ENCODE measurements around the gene PPP2R2C.

PPP2R2C gene

GRCh38 chr4:6369035-6369434 lies 103.4 kb downstream of the PPP2R2C start:
- H3K27me3 ChIP-seq (ENCODE audit: insufficient read depth, low read length), result peaks cover 85% of the 10 kb centered on the region
- no peaks in the 10 kb centered on the region for H3K4me1 ChIP-seq (ENCODE audit: control insufficient read depth, insufficient read depth, low read length, unreplicated experiment)
- H3K4me3 ChIP-seq (ENCODE audit: low read depth, low read length), result no peak overlapping the region
- H3K79me2 ChIP-seq (ENCODE audit: control insufficient read depth, insufficient read depth, low read length, unreplicated experiment), result no peaks in the 10 kb centered on the region
- H2AFZ ChIP-seq (ENCODE audit: low read length, unreplicated experiment), result no peak overlapping the region
- H3K36me3 ChIP-seq (ENCODE audit: insufficient read depth, low read length), result no peaks in the 10 kb centered on the region
- H3K27ac ChIP-seq (ENCODE audit: low read depth, low read length), result no peak overlapping the region

- Histone ChIP-seq H3K36me3 (ENCODE audit: insufficient read depth, low read length) (no peaks in the 10 kb centered on the region), H3K27me3 (ENCODE audit: insufficient read depth, low read length) (peaks cover 86% of the 10 kb centered on the region), H2AFZ (ENCODE audit: low read length, unreplicated experiment) (no peak overlapping the region), H3K4me1 (ENCODE audit: control insufficient read depth, insufficient read depth, low read length, unreplicated experiment) (no peaks in the 10 kb centered on the region), H3K27ac (ENCODE audit: low read depth, low read length) (no peak overlapping the region), H3K79me2 (ENCODE audit: control insufficient read depth, insufficient read depth, low read length, unreplicated experiment) (no peaks in the 10 kb centered on the region), H3K4me3 (ENCODE audit: low read depth, low read length) (no peak overlapping the region)
Observed at GRCh38 chr4:6368601-6369000, 103.8 kb downstream of the PPP2R2C start.

DNA sequence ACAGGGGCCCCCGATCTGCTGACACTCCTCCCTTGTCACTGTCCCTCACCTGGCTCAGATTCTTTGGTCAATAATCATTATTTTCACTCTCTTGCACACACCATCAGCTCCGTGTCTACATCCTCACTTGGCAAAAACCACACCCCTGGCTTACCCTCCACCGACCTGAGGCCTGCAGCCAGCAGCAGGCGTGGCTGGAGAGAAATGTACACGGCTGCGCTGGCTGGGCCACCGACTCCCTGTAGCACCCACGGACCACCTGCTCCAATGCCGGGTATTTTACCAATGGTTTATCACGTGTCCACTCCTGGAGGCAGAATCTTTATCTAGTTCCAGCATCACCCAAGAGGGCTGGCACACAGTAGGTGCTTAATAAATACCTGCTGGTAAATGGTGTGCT lies 104.3 kb downstream of the PPP2R2C start:
- Histone ChIP-seq H3K27ac (ENCODE audit: low read depth, low read length) (no peak overlapping the region), H3K79me2 (ENCODE audit: control insufficient read depth, insufficient read depth, low read length, unreplicated experiment) (no peaks in the 10 kb centered on the region), H3K36me3 (ENCODE audit: insufficient read depth, low read length) (no peaks in the 10 kb centered on the region), H3K4me1 (ENCODE audit: control insufficient read depth, insufficient read depth, low read length, unreplicated experiment) (no peaks in the 10 kb centered on the region), H2AFZ (ENCODE audit: low read length, unreplicated experiment) (no peak overlapping the region), H3K27me3 (ENCODE audit: insufficient read depth, low read length) (peaks cover 84% of the 10 kb centered on the region), H3K4me3 (ENCODE audit: low read depth, low read length) (no peak overlapping the region)

- H3K79me2 ChIP-seq (ENCODE audit: control insufficient read depth, insufficient read depth, low read length, unreplicated experiment), result no peaks in the 10 kb centered on the region
- H3K27ac ChIP-seq (ENCODE audit: low read depth, low read length), result no peak overlapping the region
- H3K4me1 ChIP-seq (ENCODE audit: control insufficient read depth, insufficient read depth, low read length, unreplicated experiment), result no peaks in the 10 kb centered on the region
- no peak overlapping the region for H3K4me3 ChIP-seq (ENCODE audit: low read depth, low read length)
- peaks cover 87% of the 10 kb centered on the region for H3K27me3 ChIP-seq (ENCODE audit: insufficient read depth, low read length)
- no peak overlapping the region for H2AFZ ChIP-seq (ENCODE audit: low read length, unreplicated experiment)
- no peaks in the 10 kb centered on the region for H3K36me3 ChIP-seq (ENCODE audit: insufficient read depth, low read length)
Observed at GRCh38 chr4:6367371-6367851, 105.0 kb downstream of the PPP2R2C start.

- no peak overlapping the region for H3K4me3 ChIP-seq (ENCODE audit: low read depth, low read length)
- H3K4me1 ChIP-seq (ENCODE audit: control insufficient read depth, insufficient read depth, low read length, unreplicated experiment), result no peaks in the 10 kb centered on the region
- H2AFZ ChIP-seq (ENCODE audit: low read length, unreplicated experiment), result no peak overlapping the region
- H3K27ac ChIP-seq (ENCODE audit: low read depth, low read length), result no peak overlapping the region
- no peaks in the 10 kb centered on the region for H3K36me3 ChIP-seq (ENCODE audit: insufficient read depth, low read length)
- peaks cover 96% of the 10 kb centered on the region for H3K27me3 ChIP-seq (ENCODE audit: insufficient read depth, low read length)
- no peaks in the 10 kb centered on the region for H3K79me2 ChIP-seq (ENCODE audit: control insufficient read depth, insufficient read depth, low read length, unreplicated experiment)
Observed at GRCh38 chr4:6366581-6366980, 105.8 kb downstream of the PPP2R2C start.

GRCh38 chr4:6365545-6366086 lies 106.8 kb downstream of the PPP2R2C start:
- Histone ChIP-seq H3K36me3 (ENCODE audit: insufficient read depth, low read length) (no peaks in the 10 kb centered on the region), H3K4me3 (ENCODE audit: low read depth, low read length) (no peak overlapping the region), H3K27me3 (ENCODE audit: insufficient read depth, low read length) (peaks cover 97% of the 10 kb centered on the region), H3K27ac (ENCODE audit: low read depth, low read length) (no peak overlapping the region), H3K79me2 (ENCODE audit: control insufficient read depth, insufficient read depth, low read length, unreplicated experiment) (no peaks in the 10 kb centered on the region), H3K4me1 (ENCODE audit: control insufficient read depth, insufficient read depth, low read length, unreplicated experiment) (no peaks in the 10 kb centered on the region), H2AFZ (ENCODE audit: low read length, unreplicated experiment) (no peak overlapping the region)

DNA sequence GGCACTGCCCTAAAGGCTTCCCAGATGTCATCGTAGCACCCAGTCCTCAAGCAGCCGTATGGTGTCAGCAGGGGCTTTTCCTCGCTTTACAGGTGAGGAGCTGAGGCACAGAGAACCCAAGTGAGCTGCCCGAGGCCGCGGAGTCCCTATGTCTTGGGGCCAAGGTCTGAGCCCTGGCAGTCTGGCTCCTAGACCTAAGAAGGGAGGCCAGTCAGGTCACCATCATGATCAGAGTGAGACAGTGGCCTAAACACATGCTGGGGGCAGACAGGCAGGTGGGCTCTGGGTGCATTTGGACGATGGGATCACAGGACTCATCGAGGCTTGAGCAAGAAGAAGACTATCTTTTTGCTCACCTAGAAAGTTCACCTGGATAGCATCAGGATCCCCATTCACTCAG lies 107.8 kb downstream of the PPP2R2C start:
- Histone ChIP-seq H2AFZ (ENCODE audit: low read length, unreplicated experiment) (no peak overlapping the region), H3K27me3 (ENCODE audit: insufficient read depth, low read length) (peaks cover 97% of the 10 kb centered on the region), H3K4me3 (ENCODE audit: low read depth, low read length) (no peak overlapping the region), H3K36me3 (ENCODE audit: insufficient read depth, low read length) (no peaks in the 10 kb centered on the region), H3K4me1 (ENCODE audit: control insufficient read depth, insufficient read depth, low read length, unreplicated experiment) (no peaks in the 10 kb centered on the region), H3K27ac (ENCODE audit: low read depth, low read length) (no peak overlapping the region), H3K79me2 (ENCODE audit: control insufficient read depth, insufficient read depth, low read length, unreplicated experiment) (no peaks in the 10 kb centered on the region)

DNA sequence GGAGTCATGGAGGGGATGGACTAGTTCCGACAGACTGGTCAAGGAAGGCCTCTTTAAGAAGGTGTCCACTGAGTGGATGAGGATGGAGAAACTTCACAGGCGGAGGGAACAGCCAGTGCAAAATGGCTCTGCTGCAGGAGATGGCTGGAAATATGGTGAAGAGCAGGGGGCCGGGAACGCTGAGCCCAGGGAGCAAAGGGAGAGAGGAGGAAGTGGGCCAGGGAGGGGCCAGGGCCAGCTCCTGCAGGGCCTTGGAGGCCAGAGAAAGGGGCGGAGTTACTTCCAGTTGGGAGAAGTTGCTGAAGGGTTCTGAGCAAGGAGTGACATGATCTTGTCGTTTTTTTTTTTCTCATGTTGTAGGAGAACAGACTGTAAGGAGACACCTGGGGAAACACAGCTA lies 108.3 kb downstream of the PPP2R2C start:
- H3K27ac ChIP-seq (ENCODE audit: low read depth, low read length), result no peak overlapping the region
- no peaks in the 10 kb centered on the region for H3K79me2 ChIP-seq (ENCODE audit: control insufficient read depth, insufficient read depth, low read length, unreplicated experiment)
- H3K4me1 ChIP-seq (ENCODE audit: control insufficient read depth, insufficient read depth, low read length, unreplicated experiment), result no peaks in the 10 kb centered on the region
- no peak overlapping the region for H3K4me3 ChIP-seq (ENCODE audit: low read depth, low read length)
- no peaks in the 10 kb centered on the region for H3K36me3 ChIP-seq (ENCODE audit: insufficient read depth, low read length)
- H3K27me3 ChIP-seq (ENCODE audit: insufficient read depth, low read length), result peaks cover 94% of the 10 kb centered on the region
- H2AFZ ChIP-seq (ENCODE audit: low read length, unreplicated experiment), result no peak overlapping the region

DNA sequence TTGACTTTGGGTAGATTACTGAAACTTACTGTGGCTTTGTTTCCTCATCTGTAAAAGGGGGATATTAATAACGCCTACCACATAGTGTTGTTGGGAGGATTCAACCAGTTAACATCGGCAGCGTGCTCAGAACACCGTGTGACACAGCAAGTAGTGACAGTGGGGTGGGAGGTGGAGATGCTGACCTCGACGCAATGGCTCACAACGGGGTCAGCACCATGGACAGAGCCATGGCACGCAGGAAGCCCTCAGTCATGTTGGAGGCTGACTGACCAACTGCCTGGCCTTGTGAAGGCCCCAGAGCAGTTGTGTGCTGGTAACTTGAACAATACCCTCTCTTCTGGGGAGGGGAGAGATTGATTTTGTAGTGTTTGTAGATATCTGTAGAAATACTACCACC lies 109.5 kb downstream of the PPP2R2C start:
- Histone ChIP-seq H2AFZ (ENCODE audit: low read length, unreplicated experiment) (no peak overlapping the region), H3K4me3 (ENCODE audit: low read depth, low read length) (no peak overlapping the region), H3K4me1 (ENCODE audit: control insufficient read depth, insufficient read depth, low read length, unreplicated experiment) (no peaks in the 10 kb centered on the region), H3K36me3 (ENCODE audit: insufficient read depth, low read length) (no peaks in the 10 kb centered on the region), H3K79me2 (ENCODE audit: control insufficient read depth, insufficient read depth, low read length, unreplicated experiment) (no peaks in the 10 kb centered on the region), H3K27me3 (ENCODE audit: insufficient read depth, low read length) (peaks cover 81% of the 10 kb centered on the region), H3K27ac (ENCODE audit: low read depth, low read length) (no peak overlapping the region)

GRCh38 chr4:6362243-6362885 lies 110.0 kb downstream of the PPP2R2C start:
- H3K36me3 ChIP-seq (ENCODE audit: insufficient read depth, low read length), result no peaks in the 10 kb centered on the region
- peaks cover 80% of the 10 kb centered on the region for H3K27me3 ChIP-seq (ENCODE audit: insufficient read depth, low read length)
- no peaks in the 10 kb centered on the region for H3K4me1 ChIP-seq (ENCODE audit: control insufficient read depth, insufficient read depth, low read length, unreplicated experiment)
- H2AFZ ChIP-seq (ENCODE audit: low read length, unreplicated experiment), result no peak overlapping the region
- no peak overlapping the region for H3K27ac ChIP-seq (ENCODE audit: low read depth, low read length)
- no peaks in the 10 kb centered on the region for H3K79me2 ChIP-seq (ENCODE audit: control insufficient read depth, insufficient read depth, low read length, unreplicated experiment)
- H3K4me3 ChIP-seq (ENCODE audit: low read depth, low read length), result no peak overlapping the region

GRCh38 chr4:6361076-6361784 lies 111.2 kb downstream of the PPP2R2C start:
- Histone ChIP-seq H3K79me2 (ENCODE audit: control insufficient read depth, insufficient read depth, low read length, unreplicated experiment) (no peaks in the 10 kb centered on the region), H3K4me1 (ENCODE audit: control insufficient read depth, insufficient read depth, low read length, unreplicated experiment) (no peaks in the 10 kb centered on the region), H3K4me3 (ENCODE audit: low read depth, low read length) (no peak overlapping the region), H3K27ac (ENCODE audit: low read depth, low read length) (no peak overlapping the region), H3K27me3 (ENCODE audit: insufficient read depth, low read length) (peaks cover 78% of the 10 kb centered on the region), H2AFZ (ENCODE audit: low read length, unreplicated experiment) (no peak overlapping the region), H3K36me3 (ENCODE audit: insufficient read depth, low read length) (no peaks in the 10 kb centered on the region)
